Measurements from ENCODE around the gene ARHGEF11. TPM values are rescaled to one million over a fixed set of nuclear protein-coding genes. Genes with fewer than 3 reads are reported as not detected.

Gene ARHGEF11
- total RNA-seq, 1 experiment from 2014 or later, result 29.4 TPM

GRCh38 chr1:157034137-157034800 lies 11.3 kb downstream of the ARHGEF11 start:
- Histone ChIP-seq H3K4me1 (replicated peaks) (0 out of 2 replicates have a peak, but pooled peaks cover 6% of the 10 kb centered on the region), H3K27ac (no peak overlapping the region), H3K9me3 (replicated peaks) (no peaks in the 10 kb centered on the region), H3K27me3 (replicated peaks) (no peaks in the 10 kb centered on the region), H3K36me3 (peaks cover 8% of the 10 kb centered on the region; the same call in 1 of the 2 replicates), H3K4me3 (no peak overlapping the region)
- no peak for DNase-seq (ENCODE audit: low read depth in 1 of 2, low spot score in 2 of 2)

- H3K4me3 ChIP-seq, result no peak overlapping the region
- H3K27ac ChIP-seq, result no peak overlapping the region
- peaks cover 8% of the 10 kb centered on the region; the same call in 1 of the 2 replicates for H3K36me3 ChIP-seq
- H3K4me1 ChIP-seq (replicated peaks), result 0 out of 2 replicates have a peak, but pooled peaks cover 6% of the 10 kb centered on the region
- no peaks in the 10 kb centered on the region for H3K9me3 ChIP-seq (replicated peaks)
- no peak for DNase-seq (ENCODE audit: low read depth in 1 of 2, low spot score in 2 of 2)
- H3K27me3 ChIP-seq (replicated peaks), result no peaks in the 10 kb centered on the region
Measured at GRCh38 chr1:157033357-157033876, 12.1 kb downstream of the ARHGEF11 start.

- Histone ChIP-seq H3K27ac (no peak overlapping the region), H3K36me3 (peaks cover 8% of the 10 kb centered on the region; the same call in 1 of the 2 replicates), H3K27me3 (replicated peaks) (no peaks in the 10 kb centered on the region), H3K4me1 (replicated peaks) (0 out of 2 replicates have a peak, but pooled peaks cover 6% of the 10 kb centered on the region), H3K9me3 (replicated peaks) (no peaks in the 10 kb centered on the region), H3K4me3 (no peak overlapping the region)
- DNase-seq (ENCODE audit: low read depth in 1 of 2, low spot score in 2 of 2), result no peak
Measured at GRCh38 chr1:157032303-157032702, 13.2 kb downstream of the ARHGEF11 start.

- no peak for DNase-seq (ENCODE audit: low read depth in 1 of 2, low spot score in 2 of 2)
Measured at GRCh38 chr1:157030728-157031127, 14.8 kb downstream of the ARHGEF11 start.

GRCh38 chr1:157028674-157029073 lies 16.9 kb downstream of the ARHGEF11 start:
- no peaks in the 10 kb centered on the region for H3K9me3 ChIP-seq (replicated peaks)
- DNase-seq (ENCODE audit: low read depth in 1 of 2, low spot score in 2 of 2), result no peak
- H3K4me3 ChIP-seq, result no peak overlapping the region

More at GRCh38 chr1:157030728-157031127, 14.8 kb downstream of the ARHGEF11 start:
- no peaks in the 10 kb centered on the region for H3K27me3 ChIP-seq (replicated peaks)
- 0 out of 2 replicates have a peak, but pooled peaks cover 6% of the 10 kb centered on the region for H3K4me1 ChIP-seq (replicated peaks)
- H3K9me3 ChIP-seq (replicated peaks), result no peaks in the 10 kb centered on the region
- H3K27ac ChIP-seq, result no peak overlapping the region
- no peak overlapping the region for H3K4me3 ChIP-seq
- peaks cover 8% of the 10 kb centered on the region; the same call in 1 of the 2 replicates for H3K36me3 ChIP-seq

GRCh38 chr1:157025856-157026255 lies 19.7 kb downstream of the ARHGEF11 start:
- DNase-seq (ENCODE audit: low read depth in 1 of 2, low spot score in 2 of 2), result no peak
- no peaks in the 10 kb centered on the region for H3K36me3 ChIP-seq
- H3K4me3 ChIP-seq, result no peak overlapping the region
- H3K4me1 ChIP-seq (replicated peaks), result no peaks in the 10 kb centered on the region
- peaks cover 11% of the 10 kb centered on the region; the same call in 1 of the 2 replicates for H3K9me3 ChIP-seq (replicated peaks)
- H3K27ac ChIP-seq, result no peak overlapping the region
- no peaks in the 10 kb centered on the region for H3K27me3 ChIP-seq (replicated peaks)

More at GRCh38 chr1:157028674-157029073, 16.9 kb downstream of the ARHGEF11 start:
- Histone ChIP-seq H3K4me1 (replicated peaks) (no peaks in the 10 kb centered on the region), H3K36me3 (peaks cover 8% of the 10 kb centered on the region; the same call in 1 of the 2 replicates), H3K27me3 (replicated peaks) (no peaks in the 10 kb centered on the region), H3K27ac (no peak overlapping the region)

- no peak overlapping the region for H3K4me3 ChIP-seq
- no peaks in the 10 kb centered on the region for H3K36me3 ChIP-seq
- H3K27me3 ChIP-seq (replicated peaks), result no peaks in the 10 kb centered on the region
- no peak overlapping the region for H3K27ac ChIP-seq
- peaks cover 11% of the 10 kb centered on the region; the same call in 1 of the 2 replicates for H3K9me3 ChIP-seq (replicated peaks)
- DNase-seq (ENCODE audit: low read depth in 1 of 2, low spot score in 2 of 2), result no peak
- no peaks in the 10 kb centered on the region for H3K4me1 ChIP-seq (replicated peaks)
Measured at GRCh38 chr1:157025385-157025784, 20.2 kb downstream of the ARHGEF11 start.

GRCh38 chr1:157021688-157022087 lies 23.9 kb downstream of the ARHGEF11 start:
- DNase-seq (ENCODE audit: low read depth in 1 of 2, low spot score in 2 of 2), result no peak
- peaks cover 11% of the 10 kb centered on the region; the same call in 1 of the 2 replicates for H3K9me3 ChIP-seq (replicated peaks)
- H3K4me1 ChIP-seq (replicated peaks), result no peaks in the 10 kb centered on the region

GRCh38 chr1:157019457-157019856 lies 26.1 kb downstream of the ARHGEF11 start:
- Histone ChIP-seq H3K27me3 (replicated peaks) (no peaks in the 10 kb centered on the region), H3K27ac (no peak overlapping the region), H3K4me3 (no peak overlapping the region), H3K9me3 (replicated peaks) (peaks cover 11% of the 10 kb centered on the region; the same call in 1 of the 2 replicates), H3K4me1 (replicated peaks) (no peaks in the 10 kb centered on the region), H3K36me3 (no peaks in the 10 kb centered on the region)
- no peak for DNase-seq (ENCODE audit: low read depth in 1 of 2, low spot score in 2 of 2)

More at GRCh38 chr1:157021688-157022087, 23.9 kb downstream of the ARHGEF11 start:
- Histone ChIP-seq H3K4me3 (no peak overlapping the region), H3K36me3 (no peaks in the 10 kb centered on the region), H3K27me3 (replicated peaks) (no peaks in the 10 kb centered on the region), H3K27ac (no peak overlapping the region)

GRCh38 chr1:157011845-157012244 lies 33.7 kb downstream of the ARHGEF11 start:
- Histone ChIP-seq H3K27ac (no peak overlapping the region), H3K4me1 (replicated peaks) (peaks cover 20% of the 10 kb centered on the region), H3K9me3 (replicated peaks) (no peaks in the 10 kb centered on the region), H3K36me3 (no peaks in the 10 kb centered on the region; the same call in 1 of the 2 replicates), H3K4me3 (no peak overlapping the region), H3K27me3 (replicated peaks) (no peaks in the 10 kb centered on the region)
- no peak for DNase-seq (ENCODE audit: low read depth in 1 of 2, low spot score in 2 of 2)

GRCh38 chr1:157008502-157008901 lies 37.0 kb downstream of the ARHGEF11 start:
- Histone ChIP-seq H3K9me3 (replicated peaks) (no peaks in the 10 kb centered on the region), H3K4me1 (replicated peaks) (peaks cover 20% of the 10 kb centered on the region), H3K27me3 (replicated peaks) (no peaks in the 10 kb centered on the region), H3K4me3 (no peak overlapping the region), H3K36me3 (no peaks in the 10 kb centered on the region; the same call in 1 of the 2 replicates), H3K27ac (no peak overlapping the region)
- no peak for DNase-seq (ENCODE audit: low read depth in 1 of 2, low spot score in 2 of 2)

GRCh38 chr1:157007306-157007705 lies 38.2 kb downstream of the ARHGEF11 start:
- no peaks in the 10 kb centered on the region; the same call in 1 of the 2 replicates for H3K36me3 ChIP-seq
- no peaks in the 10 kb centered on the region for H3K27me3 ChIP-seq (replicated peaks)
- no peak overlapping the region for H3K27ac ChIP-seq
- peaks cover 20% of the 10 kb centered on the region for H3K4me1 ChIP-seq (replicated peaks)
- DNase-seq (ENCODE audit: low read depth in 1 of 2, low spot score in 2 of 2), result no peak
- H3K4me3 ChIP-seq, result no peak overlapping the region
- no peaks in the 10 kb centered on the region for H3K9me3 ChIP-seq (replicated peaks)

GRCh38 chr1:157006676-157007075 lies 38.9 kb downstream of the ARHGEF11 start:
- H3K4me1 ChIP-seq (replicated peaks), result peaks cover 20% of the 10 kb centered on the region
- H3K4me3 ChIP-seq, result no peak overlapping the region
- H3K36me3 ChIP-seq, result no peaks in the 10 kb centered on the region; the same call in 1 of the 2 replicates
- no peak overlapping the region for H3K27ac ChIP-seq
- no peaks in the 10 kb centered on the region for H3K27me3 ChIP-seq (replicated peaks)
- H3K9me3 ChIP-seq (replicated peaks), result no peaks in the 10 kb centered on the region
- no peak for DNase-seq (ENCODE audit: low read depth in 1 of 2, low spot score in 2 of 2)

- no peak overlapping the region for H3K4me3 ChIP-seq
- no peaks in the 10 kb centered on the region; the same call in 1 of the 2 replicates for H3K36me3 ChIP-seq
- no peak overlapping the region for H3K27ac ChIP-seq
- no peaks in the 10 kb centered on the region for H3K9me3 ChIP-seq (replicated peaks)
- H3K27me3 ChIP-seq (replicated peaks), result no peaks in the 10 kb centered on the region
- DNase-seq (ENCODE audit: low read depth in 1 of 2, low spot score in 2 of 2), result no peak
- peaks cover 20% of the 10 kb centered on the region for H3K4me1 ChIP-seq (replicated peaks)
Measured at GRCh38 chr1:157005965-157006364, 39.6 kb downstream of the ARHGEF11 start.

All from SJSA1 (cell line).